ENCODE results near the gene RAB3GAP2.

GRCh38 chr1:220113136-220113695, 159.0 kb downstream of the RAB3GAP2 start:
- TF ChIP-seq CTCF (conservative IDR thresholded peaks at IDR 0.05; ENCODE audit: low read length) (peak; percentile 84), EZH2phosphoT487 (IDR thresholded peaks at IDR 0.05; ENCODE audit: borderline replicate concordance) (no peak)
